Transverse colon (tissue), 4 donors: ENCODE measurements around the gene PMF1. TPM values are rescaled to one million over a fixed set of nuclear protein-coding genes. Genes with fewer than 3 reads are reported as not detected.

Experiments
- DNase-seq: peaks from one replicate; pipeline ENCODE4 v3.0.0-alpha.2; 2019
- H3K27ac ChIP-seq, 4 donors: fragments of 200-600 bp; sonication (generic); 2 replicates each; pipeline ENCODE4 v1.5.1; 2016 to 2018; ENCODE audit warnings: inconsistent platforms in 4 of 4
- H3K27me3 ChIP-seq: fragments of 200-600 bp; sonication (generic); 2 replicates; pipeline ENCODE4 v1.5.1; 2017; ENCODE audit warnings: inconsistent platforms
- H3K36me3 ChIP-seq, 4 donors: fragments of 200-600 bp; sonication (generic); 2 replicates each; pipeline ENCODE4 v1.5.1; 2017 to 2019; ENCODE audit warnings: inconsistent platforms in 4 of 4
- H3K4me1 ChIP-seq, 4 donors: fragments of 200-600 bp; sonication (generic); 2 replicates each; pipeline ENCODE4 v1.5.1; 2017 to 2020; ENCODE audit warnings: inconsistent platforms in 4 of 4
- H3K4me3 ChIP-seq, 4 donors: fragments of 200-600 bp; sonication (generic); 1 replicate in 1 of 4; 2 replicates in 3 of 4; pipeline versions ENCODE4 v1.5.1 to v1.6.1; 2017 to 2019; ENCODE audit warnings: inconsistent platforms in 4 of 4
- H3K9me3 ChIP-seq, 2 donors: fragments of 200-600 bp; sonication (generic); 2 replicates each; pipeline ENCODE4 v1.5.1; 2017 to 2019; ENCODE audit warnings: inconsistent platforms in 2 of 2
- CTCF ChIP-seq, 5 experiments: fragments of 200-600 bp in 3 of 5; fragments of 450-650 bp in 2 of 5; sonication (generic) in 3 of 5; IDR thresholded peaks; 1 replicate in 2 of 5; 2 replicates in 3 of 5; pipeline ENCODE4 v1.5.1; 2016 to 2017; ENCODE audit warnings: antibody characterized with exemption in 5 of 5, inconsistent platforms in 3 of 5, mild to moderate bottlenecking in 2 of 5, moderate library complexity in 1 of 5
- EP300 ChIP-seq: sonication (generic); formaldehyde crosslinking; IDR thresholded peaks from one replicate; pipeline ENCODE4 v1.6.1; 2017; ENCODE audit warnings: antibody characterized with exemption, low read depth
- POLR2A ChIP-seq: fragments of 450-650 bp; IDR thresholded peaks from one replicate; pipeline ENCODE4 v1.6.1; 2016; ENCODE audit warnings: antibody characterized with exemption, mild to moderate bottlenecking, moderate library complexity
- POLR2AphosphoS5 ChIP-seq, 3 donors: sonication (generic); formaldehyde crosslinking; IDR thresholded peaks; one replicate each; pipeline ENCODE4 v1.6.1; 2016; ENCODE audit warnings: antibody characterized with exemption in 3 of 3
- WGBS, 2 donors: methylation state at CpG; one replicate each; pipeline ENCODE4 v1.1.5; 2018; ENCODE audit warnings: low coverage in 1 of 2; 5-methylcytosine and 5-hydroxymethylcytosine counted together
- in situ Hi-C, 4 donors: fragments of 200-750 bp; cut with MboI; loops; one replicate each; pipeline versions ENCODE4 v1.15.0 to v1.15.1; 2017; ENCODE audit warnings: low sequenced_read_pairs in 3 of 4, low pct_ligation_motif_present in 1 of 4, low pct_unique_long_range_greater_than_20kb in 1 of 4
- intact Hi-C: fragments of 100-400 bp; cut with DNase I; formaldehyde crosslinking; loops from one replicate; pipeline ENCODE4 v1.15.1; 2023; ENCODE audit warnings: low total_unique reads
- total RNA-seq, 4 donors: library from RNA; depleted of rRNA; stranded (reverse); fragments of >200 nt; gene quantifications; one replicate each; pipeline ENCODE4 v1.1.0, GENCODE V29; 2016

Gene PMF1
- total RNA-seq, 4 donors from 2014 or later: 29.9 to 67.3 (median 52.3) TPM

DNA sequence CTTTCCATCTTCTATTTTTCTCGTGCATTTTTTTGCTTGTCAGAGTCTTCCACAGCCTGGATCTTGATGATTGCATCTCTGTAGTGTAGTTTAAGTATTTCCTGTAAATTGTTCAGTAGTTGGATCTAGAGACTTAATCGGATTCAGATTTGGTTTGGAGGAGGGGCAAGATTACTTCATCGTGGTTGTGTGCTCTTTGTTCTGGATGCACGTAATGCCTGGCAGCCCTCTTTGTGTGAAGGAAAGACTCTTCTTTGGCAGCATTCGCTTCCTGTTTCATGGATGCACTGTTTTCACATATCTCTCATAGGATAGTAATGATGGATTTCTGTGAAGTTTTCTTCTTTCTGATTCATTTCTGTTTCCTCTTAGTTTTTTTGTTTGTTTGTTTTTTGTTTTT is 45.3 kb upstream of the PMF1 start:
- no peaks in the 10 kb centered on the region for H3K36me3 ChIP-seq
- H3K27me3 ChIP-seq: no peaks in the 10 kb centered on the region
- no peak for DNase-seq
- H3K4me1 ChIP-seq: no peaks in the 10 kb centered on the region
- H3K9me3 ChIP-seq: no peaks in the 10 kb centered on the region
- intact Hi-C loops (no loop called here), in situ Hi-C loops (no loop called here)
- no peak overlapping the region for H3K27ac ChIP-seq
- TF ChIP-seq CTCF (IDR thresholded peaks at IDR 0.05) (no peak), POLR2AphosphoS5 (IDR thresholded peaks at IDR 0.05) (no peak), EP300 (no peak), POLR2A (no peak)
- H3K4me3 ChIP-seq: no peak overlapping the region
- WGBS, 2 donors: 72 to 85% methylated on average over 5 of the region's 5 CpGs

DNA sequence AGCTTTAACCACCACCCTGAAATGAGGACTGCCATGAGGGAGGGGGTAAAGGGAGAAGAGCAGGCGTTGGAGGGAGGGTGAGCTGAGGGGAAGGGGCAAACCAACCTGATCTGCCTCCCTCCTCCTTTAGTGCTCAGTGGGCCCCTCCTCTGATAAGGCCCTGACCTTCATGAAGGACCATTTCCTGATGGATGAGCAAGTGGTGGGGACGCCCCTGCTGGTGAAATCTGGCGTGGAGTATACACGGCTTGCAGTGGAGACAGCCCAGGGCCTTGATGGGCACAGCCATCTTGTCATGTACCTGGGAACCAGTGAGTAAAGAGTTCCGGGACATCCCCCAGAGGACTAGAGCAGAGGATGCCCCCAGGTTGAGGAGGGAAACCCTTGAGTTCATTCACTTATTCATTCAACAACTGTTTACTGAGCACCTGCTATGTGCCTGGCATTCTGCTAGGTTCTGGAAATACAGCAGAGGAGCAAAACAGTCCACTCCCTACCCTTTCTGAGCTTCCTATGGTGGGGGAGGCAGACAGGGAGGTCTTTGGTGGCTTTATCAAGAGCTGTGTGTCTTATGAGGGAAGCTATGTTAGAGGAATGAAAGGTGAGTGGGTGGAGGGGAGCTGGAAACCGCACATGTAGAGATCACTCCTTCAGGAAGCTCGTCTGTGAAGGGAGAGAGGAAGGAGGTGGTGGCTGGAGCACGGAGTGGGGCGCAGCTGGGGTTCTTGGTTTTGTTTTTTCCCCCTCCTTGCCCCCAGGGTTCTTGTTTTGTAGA is 39.9 kb upstream of the PMF1 start:
- H3K9me3 ChIP-seq: no peaks in the 10 kb centered on the region
- H3K27ac ChIP-seq: no peak overlapping the region
- intact Hi-C loops: loop anchor here (2.0 kb wide), 1 partner anchor 78 kb away; no protein-coding TSS in a partner anchor
- no peak for DNase-seq
- in situ Hi-C loops: no loop called here
- no peaks in the 10 kb centered on the region for H3K4me1 ChIP-seq
- H3K27me3 ChIP-seq: no peaks in the 10 kb centered on the region
- TF ChIP-seq POLR2A (no peak), EP300 (no peak), POLR2AphosphoS5 (IDR thresholded peaks at IDR 0.05) (no peak), CTCF (IDR thresholded peaks at IDR 0.05) (no peak)
- WGBS, 2 donors: 79 to 84% methylated on average over 4 to 9 of the region's 9 CpGs
- H3K4me3 ChIP-seq: no peak overlapping the region
- no peaks in the 10 kb centered on the region for H3K36me3 ChIP-seq

GRCh38 chr1:156176610-156177210 is 36.1 kb upstream of the PMF1 start:
- in situ Hi-C loops: no loop called here
- TF ChIP-seq POLR2AphosphoS5 (IDR thresholded peaks at IDR 0.05): no peak
- Histone ChIP-seq H3K9me3 (no peaks in the 10 kb centered on the region), H3K4me3 (no peak overlapping the region), H3K27me3 (no peaks in the 10 kb centered on the region), H3K36me3 (no peaks in the 10 kb centered on the region), H3K27ac (no peak overlapping the region), H3K4me1 (no peaks in the 10 kb centered on the region)
- 92% methylated on average over 7 of the region's 12 CpGs; no CpG with 5 or more reads in 1 of the 2 donors for WGBS, 2 donors
- intact Hi-C loops: no loop called here
- DNase-seq: no peak

DNA sequence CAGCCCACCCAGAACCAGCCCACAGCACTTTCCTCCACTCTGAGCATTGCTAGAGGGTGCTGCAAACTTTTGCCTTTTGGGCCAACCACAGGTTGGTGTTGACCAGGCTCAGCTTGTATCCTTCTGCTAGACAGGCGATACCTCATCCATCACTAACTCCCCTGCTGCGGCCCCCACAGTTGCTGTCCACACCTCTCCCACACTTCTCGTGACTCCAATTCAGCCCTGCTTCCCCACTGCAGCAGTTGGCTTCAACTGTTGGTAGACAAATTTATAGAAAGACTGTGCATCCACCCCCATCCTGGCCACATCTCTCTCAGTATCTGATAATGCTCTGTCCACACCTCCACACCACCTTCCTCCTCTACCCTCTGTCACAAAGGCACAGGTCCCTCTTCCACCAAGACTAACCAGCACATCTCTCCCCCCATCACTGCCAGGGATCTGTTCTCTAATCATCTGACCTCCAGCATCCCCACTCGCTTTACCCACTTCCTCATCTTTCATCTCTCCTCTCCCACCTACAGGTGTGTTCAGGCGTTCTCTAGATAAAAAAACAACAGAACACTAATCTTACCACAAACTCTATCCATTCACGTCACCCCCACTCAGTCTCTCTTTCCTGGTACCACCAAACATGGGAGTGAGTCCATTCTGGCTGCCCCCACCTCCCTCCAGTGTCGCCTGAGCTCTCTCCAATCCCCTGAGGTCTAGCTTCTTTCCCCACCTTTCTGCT is 34.7 kb upstream of the PMF1 start:
- WGBS, 2 donors: 74 to 77% methylated on average over 4 to 7 of the region's 7 CpGs
- TF ChIP-seq CTCF (IDR thresholded peaks at IDR 0.05) (no peak), POLR2AphosphoS5 (IDR thresholded peaks at IDR 0.05) (no peak), EP300 (no peak)
- H3K36me3 ChIP-seq: no peaks in the 10 kb centered on the region
- H3K9me3 ChIP-seq: no peaks in the 10 kb centered on the region
- no peaks in the 10 kb centered on the region for H3K27me3 ChIP-seq
- in situ Hi-C loops: no loop called here
- no peak overlapping the region for H3K4me3 ChIP-seq
- H3K4me1 ChIP-seq: no peaks in the 10 kb centered on the region
- H3K27ac ChIP-seq: no peak overlapping the region
- intact Hi-C loops: no loop called here
- DNase-seq: no peak
